Retina (tissue), 1 donor: Measurements from ENCODE around the gene SMPDL3A.
"Not testable (repeated sequence)": the region's sequence is repeated elsewhere in the genome, so short reads cannot be mapped to it uniquely, and the experiment has no call there.

Experiments
- DNase-seq: peaks from one replicate; pipeline ENCODE4 v3.0.0-alpha.2; 2016

SMPDL3A gene, protein sequence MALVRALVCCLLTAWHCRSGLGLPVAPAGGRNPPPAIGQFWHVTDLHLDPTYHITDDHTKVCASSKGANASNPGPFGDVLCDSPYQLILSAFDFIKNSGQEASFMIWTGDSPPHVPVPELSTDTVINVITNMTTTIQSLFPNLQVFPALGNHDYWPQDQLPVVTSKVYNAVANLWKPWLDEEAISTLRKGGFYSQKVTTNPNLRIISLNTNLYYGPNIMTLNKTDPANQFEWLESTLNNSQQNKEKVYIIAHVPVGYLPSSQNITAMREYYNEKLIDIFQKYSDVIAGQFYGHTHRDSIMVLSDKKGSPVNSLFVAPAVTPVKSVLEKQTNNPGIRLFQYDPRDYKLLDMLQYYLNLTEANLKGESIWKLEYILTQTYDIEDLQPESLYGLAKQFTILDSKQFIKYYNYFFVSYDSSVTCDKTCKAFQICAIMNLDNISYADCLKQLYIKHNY

DNA sequence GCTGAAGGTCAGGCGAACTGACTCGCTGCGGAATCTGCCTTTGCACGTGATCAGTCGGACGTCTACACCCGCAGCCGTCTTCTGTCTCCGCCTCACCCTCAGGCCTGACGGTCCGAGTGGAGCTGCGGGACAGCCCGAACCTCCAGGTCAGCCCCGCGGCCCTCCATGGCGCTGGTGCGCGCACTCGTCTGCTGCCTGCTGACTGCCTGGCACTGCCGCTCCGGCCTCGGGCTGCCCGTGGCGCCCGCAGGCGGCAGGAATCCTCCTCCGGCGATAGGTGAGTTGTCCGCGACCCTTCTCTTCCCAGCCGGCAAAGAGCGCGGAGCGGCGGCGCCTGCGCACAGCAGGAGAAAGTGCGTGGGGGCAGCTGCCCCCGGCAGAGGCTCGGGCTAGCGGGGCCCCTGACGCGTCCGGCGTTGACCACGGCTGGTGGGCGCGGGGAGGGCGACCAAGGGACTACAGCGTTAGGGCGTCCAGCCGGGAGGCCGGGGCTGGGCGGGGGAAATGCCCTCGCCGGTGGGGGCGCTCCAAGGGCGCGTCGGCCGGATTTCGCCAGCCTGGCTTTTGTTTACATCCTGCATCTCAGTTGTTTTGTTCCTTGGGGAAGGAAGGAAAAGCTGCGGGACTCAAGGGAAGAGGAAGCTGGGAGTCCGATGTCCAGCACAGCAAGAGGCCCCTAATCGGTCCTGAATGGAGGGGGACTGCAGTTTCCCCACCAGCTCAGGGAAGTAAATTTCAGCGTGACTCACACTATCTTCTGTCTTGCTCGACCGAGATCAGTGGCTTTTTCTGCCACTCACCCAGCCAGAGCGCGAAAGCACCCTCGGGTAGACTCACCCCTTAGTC is at the start of gene SMPDL3A:
TSS of gene SMPDL3A (plus strand) at position 77 of the 846 bp plus-strand sequence. CDS start at position 166, 89 bp downstream.
- peak; percentile 95 for DNase-seq

DNA sequence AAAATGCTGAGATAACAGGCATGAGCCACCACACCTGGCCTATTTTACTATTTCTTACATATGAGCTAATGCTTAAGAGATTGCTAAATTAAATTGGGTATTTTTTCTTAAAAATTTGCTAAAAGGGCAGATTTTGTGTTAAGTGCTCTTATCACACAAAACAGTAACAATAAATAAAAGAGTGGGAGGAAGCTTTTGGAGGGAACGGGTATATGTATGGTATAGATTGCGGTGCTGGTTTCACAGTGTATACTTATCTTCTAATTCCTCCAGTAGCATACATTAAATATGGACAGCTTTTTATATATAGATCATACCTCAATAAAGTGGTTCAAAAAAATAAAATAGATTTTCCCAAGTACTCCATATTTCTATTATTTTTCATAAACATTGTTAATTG is 49.0 kb upstream of the SMPDL3A start:
- no peak for DNase-seq

DNA sequence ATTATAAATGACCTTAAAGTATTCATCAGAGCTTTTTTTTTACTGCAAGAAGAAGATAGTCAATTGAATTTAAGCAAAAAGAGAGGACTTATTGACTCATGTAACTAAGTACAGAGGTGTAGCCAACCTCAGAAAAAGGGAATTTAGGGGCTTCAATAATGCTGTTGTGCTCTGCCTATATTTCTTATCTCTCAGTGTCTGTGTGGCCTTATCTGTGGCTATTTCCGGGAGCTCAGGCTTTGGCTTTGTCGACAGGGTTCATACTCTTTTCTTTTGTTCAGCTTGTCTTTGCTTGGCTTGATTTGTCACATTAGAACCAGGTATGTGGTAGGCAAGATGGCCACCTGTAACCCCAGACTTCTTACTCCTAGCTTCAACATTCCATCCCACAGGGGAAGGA is 48.1 kb upstream of the SMPDL3A start:
- DNase-seq: no peak

DNA sequence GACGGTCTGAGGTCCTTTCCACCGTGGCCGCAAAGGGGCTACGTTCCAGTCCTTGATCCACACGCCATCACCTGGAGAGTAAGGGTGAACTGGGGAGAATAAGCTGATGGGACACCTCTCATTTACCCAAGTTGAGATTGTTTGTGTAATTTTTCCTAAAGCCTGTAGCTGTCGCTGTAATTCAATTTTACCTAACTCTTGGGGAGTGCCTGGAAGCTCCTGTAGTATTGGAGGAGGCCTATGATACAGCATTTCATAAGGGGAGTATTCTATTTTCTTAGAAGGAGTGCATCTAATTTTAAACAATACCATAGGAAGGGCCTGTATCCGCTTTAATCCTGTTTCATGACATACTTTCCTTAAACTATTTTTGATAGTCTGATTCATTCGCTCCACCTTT is 44.8 kb upstream of the SMPDL3A start:
- not testable (repeated sequence) for DNase-seq

DNA sequence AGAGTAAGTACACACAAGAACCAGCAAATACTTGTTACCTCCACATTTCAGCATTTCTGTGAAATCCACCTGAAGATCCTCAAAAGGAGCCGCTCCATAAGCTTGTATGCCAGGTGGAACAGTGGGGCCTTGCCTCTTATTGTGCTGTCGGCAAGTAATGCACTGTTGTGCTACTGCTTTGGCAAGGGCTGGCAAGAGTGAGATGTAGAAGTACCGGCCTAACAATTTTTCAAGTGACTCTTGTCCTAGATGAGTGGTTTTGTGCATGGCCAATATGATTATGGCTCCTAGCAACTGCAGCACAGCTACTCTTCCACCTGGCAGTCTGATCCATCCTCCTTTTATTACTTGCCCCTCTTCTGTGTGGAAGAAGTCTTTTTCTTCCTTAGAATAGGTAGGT is 44.2 kb upstream of the SMPDL3A start:
- DNase-seq: not testable (repeated sequence)

DNA sequence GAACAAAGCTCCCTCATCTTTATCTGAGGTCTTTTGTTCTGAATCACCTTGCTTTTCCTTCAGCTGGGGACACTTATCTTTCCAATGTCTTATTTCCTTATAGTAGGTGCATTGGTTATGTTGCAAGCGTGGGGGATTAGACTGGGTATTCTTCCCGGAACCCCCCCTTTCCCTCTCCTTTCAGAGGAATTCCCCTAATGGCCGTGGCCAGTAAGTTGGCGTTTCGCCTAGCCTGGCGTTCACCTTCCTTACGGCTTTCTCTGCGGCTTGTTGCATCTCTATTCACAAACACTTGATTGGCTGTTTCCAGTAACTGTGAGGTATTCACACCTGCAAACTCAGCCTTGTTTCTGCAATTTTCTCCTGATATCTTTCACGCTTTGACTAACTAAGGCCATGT is 42.4 kb upstream of the SMPDL3A start:
- no peak for DNase-seq

DNA sequence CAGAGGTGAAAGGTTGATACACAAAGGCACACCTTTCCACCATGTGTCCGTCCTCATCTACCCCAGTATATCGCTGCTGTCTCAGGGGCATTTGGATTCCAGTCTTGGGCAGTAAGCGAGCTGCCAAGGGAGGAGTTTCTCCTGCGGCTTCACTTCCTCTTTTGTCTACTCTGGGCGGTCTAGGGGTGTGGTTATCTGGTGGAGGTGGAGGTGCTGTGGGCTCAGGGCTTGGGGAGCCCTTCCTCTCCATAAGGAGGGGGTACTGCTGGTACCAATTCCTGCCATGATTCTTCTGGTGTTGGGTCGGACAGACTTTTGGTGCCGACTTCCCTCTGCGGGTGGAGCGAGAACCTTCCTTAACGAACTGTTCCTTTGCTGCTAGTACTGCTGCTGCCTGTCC is 41.5 kb upstream of the SMPDL3A start:
- no peak for DNase-seq

DNA sequence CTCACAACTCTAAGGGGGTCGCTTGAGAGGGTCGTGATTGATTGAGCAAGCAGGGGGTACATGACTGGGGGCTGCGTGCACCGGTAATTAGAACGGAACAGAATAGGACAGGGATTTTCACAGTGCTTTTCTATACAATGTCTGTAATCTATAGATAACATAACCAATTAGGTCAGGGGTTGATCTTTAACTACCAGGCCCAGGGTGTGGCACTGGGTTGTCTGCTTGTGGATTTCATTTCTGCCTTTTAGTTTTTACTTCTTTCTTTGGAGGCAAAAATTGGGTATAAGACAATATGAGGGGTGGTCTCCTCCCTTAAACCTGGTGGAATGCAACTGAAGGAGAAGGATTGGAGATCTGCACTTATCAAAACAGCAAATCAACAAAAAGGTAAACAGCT is 40.1 kb upstream of the SMPDL3A start:
- DNase-seq: not testable (repeated sequence)

DNA sequence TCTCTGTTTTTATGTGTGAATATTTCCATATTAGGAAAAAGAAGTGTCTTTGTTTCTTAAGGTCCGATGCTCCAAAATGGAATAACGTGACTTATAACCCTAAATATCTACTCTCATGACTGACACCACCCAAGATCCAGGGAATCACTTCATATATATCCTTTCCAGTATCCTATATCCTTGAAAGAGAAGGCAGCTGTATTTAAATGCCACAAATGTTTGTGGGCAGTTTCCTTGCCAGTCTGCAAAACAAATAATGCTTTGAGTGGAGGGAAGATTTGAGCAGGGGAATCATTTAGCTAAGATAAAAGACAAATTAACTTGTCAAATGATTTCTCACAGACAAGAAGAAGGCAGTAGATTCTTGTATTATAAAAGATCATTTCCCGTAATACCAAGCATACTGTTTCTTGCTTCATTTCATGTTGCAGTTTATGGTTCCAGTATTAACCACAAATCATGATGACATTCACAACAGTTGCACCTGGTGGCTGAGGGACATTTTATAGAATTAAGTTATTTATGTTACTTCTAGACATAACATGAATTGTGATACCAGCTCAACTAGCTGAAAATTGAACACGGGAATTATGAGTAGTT is 39.5 kb upstream of the SMPDL3A start:
- no peak for DNase-seq

DNA sequence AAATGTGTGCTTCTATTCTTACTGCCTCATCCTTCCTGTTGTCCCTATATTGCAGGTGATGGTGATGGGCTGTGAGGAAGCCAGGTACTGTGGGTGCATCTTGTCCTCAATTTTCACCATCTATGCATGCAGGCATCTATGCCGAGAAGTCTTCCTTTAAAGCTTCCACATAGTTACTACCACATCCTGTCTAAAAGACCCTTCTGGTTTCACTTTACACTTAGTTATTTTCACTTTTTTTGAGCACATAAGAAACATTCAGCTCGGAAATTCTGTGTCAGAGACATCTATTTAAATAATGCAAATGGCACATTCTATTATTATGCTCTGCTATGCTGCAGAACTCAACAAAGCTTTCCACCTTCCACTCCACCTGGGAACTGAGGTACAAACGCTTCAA is 37.7 kb upstream of the SMPDL3A start:
- no peak for DNase-seq

DNA sequence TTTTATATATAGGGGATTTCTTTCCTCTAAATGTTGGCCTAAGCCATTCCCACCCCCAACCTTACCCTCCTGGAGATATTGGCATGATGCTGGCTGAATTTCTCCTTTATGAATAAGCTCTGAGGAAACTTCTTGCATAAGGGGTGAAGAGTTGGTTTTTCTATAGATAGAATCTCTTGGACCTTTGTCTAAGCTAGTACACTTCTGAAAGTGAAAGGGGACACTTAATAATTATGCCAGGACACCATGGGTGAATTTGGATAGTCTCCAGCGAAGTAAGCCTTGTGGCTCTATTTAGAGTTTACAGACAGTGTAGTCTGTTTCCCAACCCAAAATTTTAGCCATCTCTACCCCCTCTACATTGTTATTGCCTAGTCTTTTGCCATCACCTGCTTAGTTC is 36.6 kb upstream of the SMPDL3A start:
- no peak for DNase-seq

DNA sequence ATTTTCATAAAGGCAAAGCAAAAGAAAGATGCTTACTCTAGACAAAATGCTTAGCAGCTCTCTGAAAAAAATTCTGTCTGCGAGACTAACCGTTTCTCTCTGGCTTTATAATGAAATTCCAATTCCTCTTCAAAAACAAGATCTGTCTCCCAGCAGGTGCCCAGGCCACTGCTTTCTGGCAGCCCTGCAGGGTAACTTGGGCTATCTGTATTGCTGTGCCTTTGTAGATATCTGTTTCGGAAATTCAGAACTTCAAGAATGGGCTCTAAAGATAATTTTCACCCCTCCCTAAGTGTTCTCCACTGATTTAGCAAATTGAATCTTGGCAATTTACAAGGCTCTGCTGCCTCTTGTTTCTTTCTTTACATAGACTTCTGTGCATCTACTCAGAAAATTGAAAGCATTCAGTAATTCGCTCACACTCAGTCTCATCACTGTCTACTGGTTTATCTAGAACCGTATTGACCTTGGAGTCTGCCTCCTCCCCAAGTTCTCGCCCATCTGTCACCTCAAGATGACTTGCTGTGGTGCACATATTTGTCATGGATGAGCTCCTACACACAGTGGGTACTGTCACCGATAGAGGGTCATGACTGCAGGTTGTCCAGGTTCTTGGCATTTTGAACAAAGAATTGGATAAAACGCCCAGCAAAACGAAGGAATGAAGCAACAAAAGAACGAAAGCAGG is 35.9 kb upstream of the SMPDL3A start:
- DNase-seq: no peak

DNA sequence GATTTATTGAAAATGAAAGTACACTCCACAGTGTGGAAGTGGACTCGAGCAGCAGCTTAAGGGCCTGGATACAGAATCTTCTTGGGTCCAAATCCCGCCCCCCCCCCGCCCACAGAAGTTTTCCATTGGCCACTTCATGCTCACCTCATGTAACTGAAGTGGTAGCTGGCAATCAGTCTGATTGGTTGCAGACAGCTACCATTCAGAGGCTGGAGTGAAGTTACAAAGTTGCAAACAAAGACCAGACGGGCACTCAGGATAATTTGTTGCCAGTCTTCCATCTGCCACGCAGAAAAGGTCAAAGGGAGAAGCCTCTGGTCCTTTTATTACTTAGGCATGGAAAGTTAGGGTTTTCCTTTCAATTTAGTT is 35.4 kb upstream of the SMPDL3A start:
- no peak for DNase-seq

DNA sequence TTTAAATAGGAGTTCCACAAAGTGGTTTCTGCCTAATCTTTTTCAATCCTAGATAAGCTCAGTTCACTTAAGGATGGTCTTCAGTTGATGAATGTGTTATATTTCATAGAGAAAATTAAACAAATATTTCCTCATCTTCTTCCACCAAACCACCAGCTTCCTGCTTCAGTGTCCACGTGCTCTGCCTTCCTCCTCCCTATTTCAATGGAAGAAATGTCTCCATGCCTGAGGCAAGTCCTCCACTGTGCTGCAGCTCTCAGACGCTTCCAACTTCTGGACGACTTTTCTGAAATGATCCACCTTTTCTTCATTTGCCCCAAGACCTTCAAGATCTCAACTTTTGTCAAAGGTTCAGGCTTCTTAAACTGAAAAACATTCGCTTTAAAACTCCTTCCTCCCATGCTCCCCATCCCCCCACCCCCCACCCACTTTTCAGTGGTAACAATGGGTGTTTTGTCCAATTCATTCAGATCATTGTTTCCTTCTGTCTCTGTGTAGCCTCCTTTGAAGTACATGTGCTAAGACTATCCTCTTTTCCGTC is 34.8 kb upstream of the SMPDL3A start:
- DNase-seq: no peak

DNA sequence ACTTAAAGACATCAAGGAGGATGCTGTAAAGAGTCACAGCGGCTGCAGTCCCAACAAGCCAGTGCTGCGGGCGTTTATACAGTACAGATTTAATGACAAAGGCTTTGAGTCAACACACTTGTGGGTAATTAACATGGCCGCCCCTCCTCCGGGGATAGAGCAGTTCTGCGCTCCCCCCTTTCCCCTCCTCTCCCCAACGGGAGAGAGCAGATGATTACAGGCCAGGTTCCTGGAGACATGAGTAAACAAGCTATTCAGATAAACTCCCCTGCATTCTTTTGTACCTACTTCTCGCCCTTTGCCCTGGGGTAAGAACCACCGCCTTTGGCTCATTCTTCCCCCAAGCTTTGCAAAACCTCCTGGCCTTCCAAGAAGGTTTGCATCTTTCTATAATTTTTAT is 33.2 kb upstream of the SMPDL3A start:
- no peak for DNase-seq

DNA sequence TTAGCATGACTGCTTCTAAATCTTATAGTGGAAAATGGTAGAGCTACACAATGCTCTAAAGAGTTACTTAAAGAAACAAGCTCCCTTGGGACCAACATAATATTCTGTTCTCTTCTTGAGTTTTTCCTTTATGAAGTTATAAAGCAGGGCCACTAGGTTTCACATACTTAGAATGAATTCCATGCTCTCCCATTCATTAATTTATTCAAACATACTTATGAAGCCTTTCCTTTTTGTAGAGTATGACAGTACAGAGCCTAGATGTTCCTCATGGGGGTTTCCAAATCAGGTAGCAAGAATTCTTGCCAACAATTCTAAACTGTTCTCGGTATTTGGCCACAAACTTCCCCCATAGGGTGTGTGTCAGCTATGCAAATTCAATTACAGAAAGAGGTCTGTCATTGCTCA is 30.1 kb upstream of the SMPDL3A start:
- no peak for DNase-seq

DNA sequence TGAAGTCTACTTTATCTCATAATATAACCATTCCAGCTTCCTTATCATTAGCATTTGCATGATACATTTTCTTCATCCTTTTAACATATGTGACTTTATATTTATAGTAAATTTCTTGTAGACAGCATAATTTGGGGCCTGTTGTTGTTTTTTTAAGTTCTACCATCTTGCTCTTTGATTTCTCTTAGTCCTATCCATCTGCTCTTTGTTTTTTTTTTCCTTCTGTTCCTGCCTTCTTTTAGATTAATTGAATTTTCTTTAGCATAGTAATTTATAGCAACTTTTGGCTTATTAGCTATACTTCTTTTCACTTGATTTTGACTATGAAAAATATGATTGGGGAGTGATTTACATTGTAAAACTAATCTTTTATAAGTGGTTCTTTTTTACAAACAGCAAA is 28.7 kb upstream of the SMPDL3A start:
- no peak for DNase-seq

DNA sequence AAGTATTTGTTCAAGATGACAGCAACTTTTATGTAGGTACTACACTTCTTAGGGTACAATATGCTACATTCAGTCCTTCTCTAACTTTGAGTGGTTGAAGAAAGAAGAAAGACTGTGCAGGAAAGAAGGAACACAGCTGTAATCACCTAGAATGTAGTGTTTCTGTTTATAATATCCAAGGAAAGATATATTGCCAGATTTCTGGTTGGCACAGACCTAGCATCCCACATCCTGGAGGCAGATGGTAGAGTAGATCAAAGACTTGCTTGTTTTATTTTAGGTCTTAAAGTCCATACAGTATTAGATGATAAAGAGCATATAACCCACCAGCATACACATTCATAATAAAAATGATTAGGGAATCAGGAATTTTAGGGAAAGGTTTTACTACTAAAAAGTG is 22.8 kb upstream of the SMPDL3A start:
- DNase-seq: no peak

DNA sequence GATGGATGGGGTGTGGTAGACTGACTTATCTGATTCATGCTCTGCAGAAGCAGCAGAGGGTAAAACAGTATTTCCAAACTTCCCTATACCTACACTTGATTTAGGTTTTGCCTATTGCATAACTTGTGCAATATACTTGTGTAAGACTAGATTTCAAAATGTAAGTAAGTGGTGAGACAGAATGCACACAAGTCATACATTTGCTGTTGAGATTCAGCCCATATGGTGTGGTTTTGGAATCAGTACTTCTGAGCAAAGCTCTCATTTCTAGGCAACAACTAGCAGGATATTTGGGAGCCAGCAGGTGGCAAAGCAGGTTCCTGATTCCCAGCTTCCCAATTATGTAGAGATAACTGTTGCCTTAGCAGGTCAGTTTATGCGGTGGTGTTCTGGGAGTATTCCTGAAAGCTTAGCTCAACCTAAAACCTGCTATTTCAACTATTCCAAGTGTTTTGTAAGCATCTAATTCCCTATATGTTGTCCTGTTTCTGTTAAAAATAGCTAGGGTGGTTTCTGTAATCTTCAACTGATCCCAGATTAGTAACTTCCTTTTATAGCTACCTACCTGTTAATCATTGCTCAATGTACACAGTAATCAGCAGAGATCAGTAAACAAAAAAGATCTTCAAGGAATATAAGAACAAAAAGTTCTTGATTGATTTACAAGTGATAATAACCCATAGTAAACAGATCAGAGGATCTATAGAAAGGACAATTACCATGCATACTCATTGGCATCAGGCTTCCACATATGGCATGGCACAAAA is 18.0 kb upstream of the SMPDL3A start:
- DNase-seq: no peak

DNA sequence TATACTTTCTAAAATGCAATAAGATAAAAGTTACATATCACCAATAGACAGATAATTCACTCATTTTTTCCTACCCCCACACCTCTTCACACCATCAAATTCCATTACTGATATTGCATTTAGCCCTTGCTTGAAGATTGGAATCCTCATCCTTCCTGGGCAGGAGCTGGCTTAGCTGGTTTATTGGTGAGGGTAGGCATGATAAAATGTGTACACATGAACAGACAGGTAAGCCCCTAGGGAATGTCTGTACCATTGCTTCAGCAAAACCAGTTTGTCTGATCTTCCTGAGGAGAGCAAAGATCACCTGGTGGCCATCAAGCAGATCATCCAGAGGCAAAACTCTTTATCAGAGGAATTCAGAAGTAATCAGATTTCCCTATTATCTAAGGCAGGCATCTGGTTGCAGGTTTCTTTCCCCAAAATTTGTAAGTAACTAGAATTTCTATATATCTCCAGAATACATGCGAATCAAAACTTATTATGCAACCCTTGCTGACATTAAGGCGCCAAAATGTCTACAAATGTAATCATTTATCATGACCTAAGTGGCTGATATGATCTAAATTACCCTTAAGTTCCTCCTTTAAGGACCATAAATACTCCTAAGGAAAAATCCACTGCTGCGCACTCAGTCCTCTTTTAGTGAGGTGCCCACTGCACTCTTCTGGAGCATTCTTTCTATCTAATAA is 16.2 kb upstream of the SMPDL3A start:
- DNase-seq: no peak

DNA sequence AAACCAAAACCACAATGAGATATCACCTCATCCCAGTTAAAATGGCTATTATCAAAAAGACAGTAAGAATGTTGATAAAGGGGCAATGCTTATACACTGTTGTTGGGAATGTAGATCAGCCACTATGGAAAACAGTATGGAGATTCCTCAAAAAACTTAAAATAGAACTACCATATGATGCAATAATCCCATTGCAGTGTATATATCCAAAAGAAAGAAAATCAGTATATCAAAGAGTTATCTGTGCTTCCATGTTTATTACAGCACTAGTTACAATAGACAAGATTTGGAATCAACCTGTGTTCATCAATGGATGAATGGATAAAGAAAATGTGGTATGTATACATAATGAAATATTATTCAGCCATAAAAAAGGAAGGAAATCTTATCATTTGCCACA is 13.1 kb upstream of the SMPDL3A start:
- DNase-seq: no peak
